DMS114 treated with DMSO at 0.1 percent for 48 hours (cell line): ENCODE data around the gene ARRDC3.
A peak's percentile ranks its signal among the peaks of the same experiment; 100 is the strongest.
"Not testable (repeated sequence)": the region's sequence is repeated elsewhere in the genome, so short reads cannot be mapped to it uniquely, and the experiment has no call there.

Experiments used
- DNase-seq: peaks from one replicate; lab custom pipeline; 2025; ENCODE audit not compliant: unreplicated experiment; lab: John Stamatoyannopoulos, UW

ARRDC3 gene

GRCh38 chr5:91383027-91383955, at the start of gene ARRDC3:
TSS of gene ARRDC3 (minus strand) at chr5:91383317. CDS start at chr5:91383092, 225 bp downstream.
- peak; percentile 93 for DNase-seq

- DNase-seq, result no peak
Measured at GRCh38 chr5:91430949-91431348, 47.8 kb upstream of the ARRDC3 start.

- DNase-seq, result no peak
Measured at GRCh38 chr5:91424638-91425436, 41.7 kb upstream of the ARRDC3 start.

GRCh38 chr5:91423871-91424270, 40.8 kb upstream of the ARRDC3 start:
- no peak for DNase-seq

DNA sequence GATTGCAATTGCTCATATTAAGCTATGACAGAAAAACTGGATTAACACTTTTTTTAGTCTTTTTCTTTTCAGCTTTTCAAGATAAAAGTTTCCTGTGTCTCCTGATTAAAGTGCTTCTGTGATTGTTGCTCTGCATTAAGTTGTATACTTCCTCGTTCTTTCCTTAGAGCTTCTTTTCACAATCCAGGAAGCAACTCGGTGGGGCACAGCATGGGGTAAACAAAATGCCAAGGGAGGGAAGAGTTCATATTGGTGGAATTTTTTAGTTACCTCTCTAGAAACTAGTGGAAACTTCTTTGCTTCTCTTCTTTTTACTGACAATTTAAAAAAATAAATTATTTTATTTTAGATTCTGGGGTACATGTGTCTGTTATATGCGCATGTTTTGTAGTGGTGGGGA, 37.8 kb upstream of the ARRDC3 start:
- DNase-seq, result no peak

DNA sequence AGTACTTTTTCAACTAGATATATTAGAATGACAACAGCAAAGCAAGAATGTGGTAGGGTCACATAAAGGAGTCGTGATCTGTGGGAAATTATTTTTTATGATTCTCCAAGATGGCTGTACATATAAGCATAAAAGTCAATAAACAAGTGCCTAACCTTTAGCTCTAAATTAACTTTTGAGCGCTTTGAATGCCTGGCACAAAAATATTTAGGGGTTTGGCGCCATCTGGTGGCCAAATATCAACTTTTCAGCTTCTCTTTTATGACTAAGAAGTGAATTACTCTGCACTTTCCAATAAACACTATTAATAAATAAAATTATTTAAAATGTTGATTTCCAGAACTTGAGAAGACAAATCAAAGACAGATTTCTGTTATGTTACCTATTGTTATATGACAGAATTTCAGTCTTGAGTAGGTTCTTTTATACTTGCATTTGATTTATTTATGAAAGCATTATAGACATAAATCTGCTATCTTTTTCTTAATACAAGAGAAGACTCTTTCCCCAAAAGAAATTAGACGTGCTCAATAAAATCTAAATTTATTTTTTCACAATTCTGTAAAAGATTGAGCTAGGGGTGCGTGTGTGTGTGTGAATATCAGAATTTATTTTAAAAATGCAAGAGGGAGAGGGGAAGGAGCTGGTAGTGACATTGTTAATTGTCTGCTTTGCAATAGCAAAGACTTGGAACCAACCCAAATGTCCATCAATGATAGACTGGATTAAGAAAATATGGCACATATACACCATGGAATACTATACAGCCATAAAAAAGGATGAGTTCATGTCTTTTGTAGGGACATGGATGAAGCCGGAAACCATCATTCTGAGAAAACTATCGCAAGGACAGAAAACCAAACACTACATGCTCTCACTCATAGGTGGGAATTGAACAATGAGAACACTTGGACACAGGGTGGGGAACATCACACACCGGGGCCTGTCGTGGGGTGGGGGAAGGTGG, 36.7 kb upstream of the ARRDC3 start:
- peak; percentile 44 for DNase-seq

- no peak for DNase-seq
Measured at GRCh38 chr5:91419136-91419535, 36.0 kb upstream of the ARRDC3 start.

DNA sequence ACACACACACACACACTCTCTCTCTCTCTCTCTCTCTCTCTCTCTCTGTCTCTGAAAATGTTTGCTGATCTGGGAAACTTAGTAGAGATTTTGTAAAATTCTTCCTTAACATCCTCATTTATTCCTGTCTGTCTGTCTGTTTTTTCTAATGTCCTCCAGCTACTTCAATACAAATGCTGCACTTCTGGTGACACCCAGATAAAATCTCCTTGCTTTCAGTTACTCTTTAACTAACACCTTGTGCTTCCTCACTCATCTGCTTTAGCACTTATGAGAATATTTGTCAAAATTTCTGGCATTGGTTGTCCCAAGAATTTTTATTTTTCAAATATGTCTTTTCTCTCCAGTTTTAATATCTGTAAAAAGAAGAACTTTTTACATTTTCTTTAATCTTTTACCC, 35.0 kb upstream of the ARRDC3 start:
- no peak for DNase-seq

- no peak for DNase-seq
Measured at GRCh38 chr5:91417219-91417618, 34.1 kb upstream of the ARRDC3 start.

GRCh38 chr5:91416491-91416890, 33.4 kb upstream of the ARRDC3 start:
- no peak for DNase-seq

DNA sequence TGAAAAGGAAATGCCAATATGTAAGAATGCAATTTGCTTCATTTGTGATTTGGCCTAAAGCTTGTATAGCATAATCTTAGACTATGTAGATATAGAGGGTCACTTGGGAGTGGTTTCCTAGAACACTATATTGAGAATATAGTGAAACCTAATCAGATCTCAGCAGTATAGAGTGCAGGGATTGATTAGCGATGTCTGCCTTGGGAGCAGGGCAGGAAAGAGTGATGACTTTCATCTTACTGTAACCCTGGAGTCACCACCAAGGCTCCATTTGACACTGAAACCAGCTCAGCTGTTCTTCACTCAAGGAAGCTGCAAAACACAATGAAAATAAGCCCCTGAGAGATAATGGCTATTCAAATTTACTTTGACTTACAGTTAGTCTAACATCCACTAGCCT, 26.2 kb upstream of the ARRDC3 start:
- no peak for DNase-seq

- DNase-seq, result no peak
Measured at GRCh38 chr5:91408710-91409109, 25.6 kb upstream of the ARRDC3 start.

DNA sequence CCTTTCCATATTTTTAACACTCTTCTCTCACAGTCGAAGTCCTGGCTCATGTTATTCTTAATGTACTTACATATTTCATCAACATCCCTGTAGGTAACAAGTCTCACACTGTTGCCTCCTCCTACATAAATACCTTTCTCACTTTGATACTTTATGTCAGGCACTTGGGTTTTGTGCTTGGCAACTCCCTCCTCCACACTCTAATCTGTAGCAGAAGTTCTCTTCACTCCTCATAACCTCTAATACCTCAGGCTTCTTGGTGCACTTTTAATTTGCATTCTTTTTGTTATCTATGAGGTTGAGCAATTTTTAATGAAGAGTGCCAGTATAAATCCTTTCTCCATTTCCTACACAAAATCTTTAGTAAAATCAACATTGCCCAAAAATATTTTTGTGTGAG, 24.1 kb upstream of the ARRDC3 start:
- DNase-seq, result no peak

DNA sequence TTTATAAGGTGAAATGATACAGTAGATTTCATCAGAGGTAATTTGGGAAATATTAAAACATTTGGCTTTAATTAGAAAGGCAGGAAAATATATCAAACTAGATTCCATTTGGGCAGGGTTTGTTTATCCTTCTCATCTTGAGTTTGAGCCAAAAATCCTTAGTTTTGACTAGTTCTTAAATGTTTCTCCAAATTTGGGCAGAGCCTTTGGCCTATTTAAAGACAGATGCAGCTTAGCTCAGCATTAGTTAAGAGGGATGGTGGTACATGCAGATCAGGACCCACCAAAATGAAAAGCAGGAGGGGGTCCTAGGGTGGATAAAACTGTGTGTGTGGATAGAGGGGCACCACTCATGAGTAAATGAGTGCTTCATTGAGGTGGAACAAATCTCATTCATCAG, 20.3 kb upstream of the ARRDC3 start:
- DNase-seq, result no peak

GRCh38 chr5:91401175-91401574, 18.1 kb upstream of the ARRDC3 start:
- DNase-seq, result no peak

- no peak for DNase-seq
Measured at GRCh38 chr5:91397791-91398190, 14.7 kb upstream of the ARRDC3 start.

GRCh38 chr5:91390268-91390667, 7.2 kb upstream of the ARRDC3 start:
- DNase-seq, result no peak

- DNase-seq, result not testable (repeated sequence)
Measured at GRCh38 chr5:91389555-91389954, 6.4 kb upstream of the ARRDC3 start.

GRCh38 chr5:91388362-91388761, 5.2 kb upstream of the ARRDC3 start:
- DNase-seq, result no peak

DNA sequence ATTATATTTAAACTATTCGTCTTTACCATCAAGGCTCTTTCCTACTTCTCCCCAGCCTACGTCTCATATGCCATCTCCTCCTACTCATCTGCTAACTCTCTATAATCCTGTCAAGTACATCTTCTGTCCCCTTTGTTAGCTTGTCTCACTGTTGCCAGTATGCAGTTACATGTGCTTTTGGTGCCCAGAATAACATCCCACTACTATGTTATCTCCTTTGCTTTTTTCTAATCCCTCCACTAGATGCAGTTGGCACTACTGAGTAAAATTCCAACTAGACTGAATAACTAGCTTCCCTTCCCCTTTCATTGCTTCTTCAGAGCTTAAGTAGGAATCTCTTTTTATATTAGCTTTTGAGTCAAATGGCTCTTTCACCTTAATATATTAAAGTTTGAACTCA, 3.0 kb upstream of the ARRDC3 start:
- peak; percentile 32 for DNase-seq

DNA sequence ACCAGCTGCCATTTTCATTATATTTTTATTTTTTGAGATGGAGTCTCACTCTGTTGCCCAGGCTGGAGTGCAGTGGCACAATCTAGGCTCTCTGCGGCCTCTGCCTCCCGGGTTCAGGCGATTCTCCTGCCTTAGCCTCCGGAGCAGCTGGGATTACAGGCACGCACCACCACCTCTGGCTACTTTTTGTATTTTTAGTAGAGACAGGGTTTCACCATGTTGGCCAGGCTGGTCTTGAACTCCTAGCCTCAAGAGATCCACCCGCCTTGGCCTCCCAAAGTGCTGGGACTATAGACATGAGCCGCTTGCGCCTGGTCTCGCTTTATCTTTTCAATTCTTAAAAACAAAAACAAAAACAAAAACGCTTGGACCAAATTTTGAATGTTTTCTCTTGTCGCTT, 2.5 kb upstream of the ARRDC3 start:
- not testable (repeated sequence) for DNase-seq
